Astrocyte (in vitro differentiated cells and primary cell): Measurements from ENCODE around the gene TTC31. TPM values are rescaled to one million over a fixed set of nuclear protein-coding genes. Genes with fewer than 3 reads are reported as not detected.

ENCODE experiments used
- DNase-seq: peaks from one replicate; pipeline ENCODE4 v3.0.0-alpha.2; 2010; ENCODE audit warnings: low read depth
- FAIRE-seq: peaks from 2 replicates; lab custom pipeline; 2011; peaks lifted over from hg19 to GRCh38; lab: Jason Lieb, UNC
- H2AFZ ChIP-seq: 2 replicates; pipeline ENCODE4 v1.6.0; 2012; ENCODE audit warnings: low read depth, low read length, inconsistent platforms
- H3K27ac ChIP-seq: 2 replicates; pipeline ENCODE4 v1.5.1; 2011; ENCODE audit warnings: low read depth, low read length, inconsistent platforms
- H3K27me3 ChIP-seq: 2 replicates; pipeline ENCODE4 v1.6.0; 2011; ENCODE audit warnings: low read length, inconsistent platforms; ENCODE audit not compliant: insufficient read depth
- H3K36me3 ChIP-seq: 2 replicates; pipeline ENCODE4 v1.5.1; 2011; ENCODE audit warnings: low read length, inconsistent platforms; ENCODE audit not compliant: insufficient read depth
- H3K4me1 ChIP-seq: 2 replicates; pipeline ENCODE4 v1.5.1; 2011; ENCODE audit warnings: low read length, inconsistent platforms; ENCODE audit not compliant: insufficient read depth
- H3K4me2 ChIP-seq: 2 replicates; pipeline ENCODE4 v1.6.0; 2012; ENCODE audit warnings: low read length, inconsistent platforms
- H3K4me3 ChIP-seq: 2 replicates; pipeline ENCODE4 v1.5.1; 2011; ENCODE audit warnings: low read depth, mild to moderate bottlenecking, low read length, inconsistent platforms; ENCODE audit not compliant: insufficient read depth
- H3K79me2 ChIP-seq: 2 replicates; pipeline ENCODE4 v1.6.0; 2012; ENCODE audit warnings: mild to moderate bottlenecking, low read length, inconsistent platforms; ENCODE audit not compliant: insufficient read depth
- H3K9ac ChIP-seq: 2 replicates; pipeline ENCODE4 v1.6.0; 2012; ENCODE audit warnings: mild to moderate bottlenecking, low read length, inconsistent platforms
- H3K9me3 ChIP-seq: 2 replicates; pipeline ENCODE4 v1.5.1; 2012; ENCODE audit warnings: low read depth, mild to moderate bottlenecking, low read length, inconsistent platforms; ENCODE audit not compliant: insufficient read depth
- H4K20me1 ChIP-seq: 2 replicates; pipeline ENCODE4 v1.6.0; 2012; ENCODE audit warnings: low read length, inconsistent platforms; ENCODE audit not compliant: insufficient read depth
- H3K27ac Mint-ChIP-seq: one replicate; pipeline ENCODE4 v1.8.0; 2021; ENCODE audit warnings: mild to moderate bottlenecking, mixed read lengths; ENCODE audit not compliant: unreplicated experiment
- H3K27me3 Mint-ChIP-seq: one replicate; pipeline ENCODE4 v1.8.0; 2021; ENCODE audit warnings: low read depth, mixed read lengths; ENCODE audit not compliant: unreplicated experiment
- H3K36me3 Mint-ChIP-seq: one replicate; pipeline ENCODE4 v1.8.0; 2021; ENCODE audit warnings: low read depth, mixed read lengths; ENCODE audit not compliant: unreplicated experiment
- H3K4me1 Mint-ChIP-seq: one replicate; pipeline ENCODE4 v1.8.0; 2021; ENCODE audit warnings: low read depth, mixed read lengths; ENCODE audit not compliant: unreplicated experiment
- H3K4me3 Mint-ChIP-seq: one replicate; pipeline ENCODE4 v1.8.0; 2021; ENCODE audit warnings: mild to moderate bottlenecking, moderate library complexity, mixed read lengths; ENCODE audit not compliant: unreplicated experiment
- H3K9me3 Mint-ChIP-seq: one replicate; pipeline ENCODE4 v1.8.0; 2021; ENCODE audit warnings: mild to moderate bottlenecking, mixed read lengths; ENCODE audit not compliant: unreplicated experiment
- EZH2 ChIP-seq: IDR thresholded peaks from 2 replicates; pipeline ENCODE4 v1.6.1; 2012; ENCODE audit warnings: mild to moderate bottlenecking, low read length, inconsistent platforms; ENCODE audit not compliant: insufficient read depth
- total RNA-seq: library from RNA; stranded (reverse); gene quantifications from 2 replicates; pipeline ENCODE4 v1.2.1, GENCODE V29; 2021
- TF ChIP-seq, protein P1 (sequence below): IDR thresholded peaks from 2 replicates; pipeline ENCODE4 v1.5.1; 2011; ENCODE audit warnings: low read depth, mild to moderate bottlenecking, inconsistent platforms, low read length, moderate library complexity; ENCODE audit not compliant: insufficient read depth

The TTC31 gene
- total RNA-seq, 1 donor from 2014 or later: 12.0 TPM

DNA sequence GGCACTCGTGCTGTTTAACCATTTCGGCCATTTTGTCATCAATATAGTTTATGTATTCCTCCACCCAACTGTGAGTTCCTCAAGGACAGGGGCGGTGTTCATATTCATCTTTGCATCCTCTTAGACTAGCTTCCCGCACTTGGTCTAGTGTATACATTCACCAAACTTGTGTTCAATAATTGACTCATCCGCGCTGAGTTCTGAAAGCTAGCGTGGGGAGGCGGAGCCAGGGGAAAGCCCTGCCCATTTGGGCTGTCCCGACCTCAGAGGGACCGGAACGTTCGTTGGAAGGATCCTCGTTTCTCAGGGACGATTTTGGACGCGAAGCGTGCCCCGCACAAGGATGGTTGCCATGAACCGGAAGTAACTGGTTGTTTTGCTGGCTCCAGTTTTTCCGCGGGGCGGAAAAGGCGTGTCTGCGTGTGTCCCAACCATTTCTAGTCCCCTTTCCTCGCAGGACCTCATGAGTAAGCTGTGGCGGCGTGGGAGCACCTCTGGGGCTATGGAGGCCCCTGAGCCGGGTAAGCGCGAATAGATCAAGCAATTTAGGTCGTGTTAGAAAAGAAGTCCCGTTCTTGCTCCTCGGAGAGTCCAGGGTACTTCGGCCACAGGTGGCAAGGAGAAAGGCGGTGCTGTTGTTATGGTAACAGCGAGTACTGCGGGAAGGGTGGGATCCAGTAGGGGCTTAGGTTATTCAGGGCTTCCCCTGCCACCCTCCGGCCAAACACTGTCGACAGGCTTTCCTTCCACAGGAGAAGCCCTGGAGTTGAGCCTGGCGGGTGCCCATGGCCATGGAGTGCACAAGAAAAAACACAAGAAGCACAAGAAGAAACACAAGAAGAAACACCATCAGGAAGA is 28.0 kb upstream of the TTC31 start, which contains the start of gene INO80B:
Gene INO80B, plus strand, starts transcription at position 434 of the 858 bp plus-strand sequence. Its CDS starts 30 bp downstream, at position 464.
- peak within 1 kb of the TSS; percentile 70 for H3K27ac Mint-ChIP-seq
- Histone ChIP-seq H4K20me1 (no peaks in the 10 kb centered on the region), H2AFZ (peak within 1 kb of the TSS; percentile 54), H3K4me3 (peak within 1 kb of the TSS; percentile 74), H3K27ac (peak within 1 kb of the TSS; percentile 1), H3K4me2 (peak within 1 kb of the TSS; percentile 89), H3K27me3 (no peaks in the 10 kb centered on the region), H3K36me3 (no peaks in the 10 kb centered on the region), H3K9ac (peak within 1 kb of the TSS; percentile 79), H3K79me2 (peaks cover 21% of the 10 kb centered on the region), H3K9me3 (no peaks in the 10 kb centered on the region), H3K4me1 (peaks cover 13% of the 10 kb centered on the region)
- TF ChIP-seq, protein P1, sequence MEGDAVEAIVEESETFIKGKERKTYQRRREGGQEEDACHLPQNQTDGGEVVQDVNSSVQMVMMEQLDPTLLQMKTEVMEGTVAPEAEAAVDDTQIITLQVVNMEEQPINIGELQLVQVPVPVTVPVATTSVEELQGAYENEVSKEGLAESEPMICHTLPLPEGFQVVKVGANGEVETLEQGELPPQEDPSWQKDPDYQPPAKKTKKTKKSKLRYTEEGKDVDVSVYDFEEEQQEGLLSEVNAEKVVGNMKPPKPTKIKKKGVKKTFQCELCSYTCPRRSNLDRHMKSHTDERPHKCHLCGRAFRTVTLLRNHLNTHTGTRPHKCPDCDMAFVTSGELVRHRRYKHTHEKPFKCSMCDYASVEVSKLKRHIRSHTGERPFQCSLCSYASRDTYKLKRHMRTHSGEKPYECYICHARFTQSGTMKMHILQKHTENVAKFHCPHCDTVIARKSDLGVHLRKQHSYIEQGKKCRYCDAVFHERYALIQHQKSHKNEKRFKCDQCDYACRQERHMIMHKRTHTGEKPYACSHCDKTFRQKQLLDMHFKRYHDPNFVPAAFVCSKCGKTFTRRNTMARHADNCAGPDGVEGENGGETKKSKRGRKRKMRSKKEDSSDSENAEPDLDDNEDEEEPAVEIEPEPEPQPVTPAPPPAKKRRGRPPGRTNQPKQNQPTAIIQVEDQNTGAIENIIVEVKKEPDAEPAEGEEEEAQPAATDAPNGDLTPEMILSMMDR: no peak
- no peak for TF ChIP-seq EZH2
- peaks cover 4% of the 10 kb centered on the region for H3K27me3 Mint-ChIP-seq
- DNase-seq: peak; percentile 95
- FAIRE-seq: no peak
- H3K9me3 Mint-ChIP-seq: no peaks in the 10 kb centered on the region
- peaks cover 21% of the 10 kb centered on the region for H3K4me1 Mint-ChIP-seq
- peak within 1 kb of the TSS; percentile 91 for H3K4me3 Mint-ChIP-seq
- H3K36me3 Mint-ChIP-seq: no peaks in the 10 kb centered on the region

DNA sequence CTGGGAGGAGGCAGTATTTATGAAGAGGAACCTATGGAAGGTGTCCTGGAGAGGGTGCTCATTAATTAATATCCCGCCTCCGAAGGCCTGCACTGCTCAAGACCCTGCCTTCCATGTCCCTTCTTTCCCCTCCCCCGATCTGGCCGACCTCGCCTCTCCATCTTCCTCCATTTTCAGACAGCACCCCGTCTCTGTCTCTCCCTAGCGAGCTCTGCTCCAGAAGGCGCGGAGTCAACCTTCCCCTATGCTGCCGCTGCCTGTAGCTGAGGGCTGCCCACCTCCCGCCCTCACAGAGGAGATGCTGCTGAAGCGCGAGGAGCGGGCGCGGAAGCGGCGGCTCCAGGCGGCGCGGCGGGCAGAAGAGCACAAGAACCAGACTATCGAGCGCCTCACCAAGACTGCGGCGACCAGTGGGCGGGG is 25.7 kb upstream of the TTC31 start:
- H3K4me1 ChIP-seq: peaks cover 13% of the 10 kb centered on the region
- no peaks in the 10 kb centered on the region for H3K27me3 ChIP-seq
- no peaks in the 10 kb centered on the region for H3K36me3 ChIP-seq
- peaks cover 5% of the 10 kb centered on the region for H4K20me1 ChIP-seq
- FAIRE-seq (no peak), DNase-seq (no peak)
- H3K9me3 ChIP-seq: no peaks in the 10 kb centered on the region
- no peak for TF ChIP-seq EZH2
- TF ChIP-seq, protein P1: no peak
- H3K79me2 ChIP-seq: peaks cover 24% of the 10 kb centered on the region
- Mint-ChIP-seq H3K4me1 (peaks cover 21% of the 10 kb centered on the region), H3K36me3 (no peaks in the 10 kb centered on the region), H3K27ac (peak overlapping the region; percentile 89), H3K27me3 (peaks cover 4% of the 10 kb centered on the region), H3K4me3 (peak overlapping the region; percentile 91), H3K9me3 (no peaks in the 10 kb centered on the region)
- peak overlapping the region; percentile 33 for H3K27ac ChIP-seq
- H3K4me3 ChIP-seq: peak overlapping the region; percentile 81
- H3K9ac ChIP-seq: peak overlapping the region; percentile 71
- peak overlapping the region; percentile 84 for H2AFZ ChIP-seq
- H3K4me2 ChIP-seq: peak overlapping the region; percentile 95
